Measurements from ENCODE around the gene CR2.
A peak's percentile ranks its signal among the peaks of the same experiment; 100 is the strongest.

Gene CR2

DNA sequence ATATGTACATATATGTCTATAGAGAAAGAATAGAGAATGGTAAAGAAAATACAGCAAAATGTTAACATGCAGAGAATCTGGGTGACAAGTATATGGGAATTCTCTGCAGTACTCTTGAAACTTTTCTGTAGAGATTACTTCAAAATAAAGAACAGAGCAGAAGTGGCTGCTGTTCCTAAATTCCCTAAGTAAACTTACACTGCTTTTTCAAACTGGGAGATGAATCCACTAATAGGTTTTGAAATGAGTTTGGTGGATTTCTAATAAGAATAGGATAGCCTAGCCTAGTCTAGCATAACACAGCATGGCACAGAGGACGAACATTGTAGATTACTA lies 450 bp upstream of the CR2 start:
- TF ChIP-seq, protein P1, sequence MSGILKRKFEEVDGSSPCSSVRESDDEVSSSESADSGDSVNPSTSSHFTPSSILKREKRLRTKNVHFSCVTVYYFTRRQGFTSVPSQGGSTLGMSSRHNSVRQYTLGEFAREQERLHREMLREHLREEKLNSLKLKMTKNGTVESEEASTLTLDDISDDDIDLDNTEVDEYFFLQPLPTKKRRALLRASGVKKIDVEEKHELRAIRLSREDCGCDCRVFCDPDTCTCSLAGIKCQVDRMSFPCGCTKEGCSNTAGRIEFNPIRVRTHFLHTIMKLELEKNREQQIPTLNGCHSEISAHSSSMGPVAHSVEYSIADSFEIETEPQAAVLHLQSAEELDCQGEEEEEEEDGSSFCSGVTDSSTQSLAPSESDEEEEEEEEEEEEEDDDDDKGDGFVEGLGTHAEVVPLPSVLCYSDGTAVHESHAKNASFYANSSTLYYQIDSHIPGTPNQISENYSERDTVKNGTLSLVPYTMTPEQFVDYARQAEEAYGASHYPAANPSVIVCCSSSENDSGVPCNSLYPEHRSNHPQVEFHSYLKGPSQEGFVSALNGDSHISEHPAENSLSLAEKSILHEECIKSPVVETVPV (CRISPR knock-in tag; IDR thresholded peaks at IDR 0.05) = no peak
- TF ChIP-seq PPARA (CRISPR knock-in tag; IDR thresholded peaks at IDR 0.05; ENCODE audit: borderline replicate concordance) = no peak
- no peak for TF ChIP-seq TOX (CRISPR knock-in tag; IDR thresholded peaks at IDR 0.05; ENCODE audit: borderline replicate concordance)
- no peak for TF ChIP-seq ZFP3 (CRISPR knock-in tag; IDR thresholded peaks at IDR 0.05)
- TF ChIP-seq ZNF70 (CRISPR knock-in tag; IDR thresholded peaks at IDR 0.05) = no peak
- TF ChIP-seq ESRRG (CRISPR knock-in tag; IDR thresholded peaks at IDR 0.05) = no peak
- no peak for TF ChIP-seq CSDC2 (CRISPR knock-in tag; IDR thresholded peaks at IDR 0.05)
- ATAC-seq = no peak; the same call in 2 of the 3 replicates

GRCh38 chr1:207455183-207455754 lies 1.1 kb downstream of the CR2 start:
- TF ChIP-seq ZNF565 (CRISPR knock-in tag; conservative IDR thresholded peaks at IDR 0.05; ENCODE audit: low read depth) (no peak), ZC3H10 (CRISPR knock-in tag; IDR thresholded peaks at IDR 0.05) (no peak), PPARA (CRISPR knock-in tag; IDR thresholded peaks at IDR 0.05; ENCODE audit: borderline replicate concordance) (no peak), SNAI2 (CRISPR knock-in tag; IDR thresholded peaks at IDR 0.05) (no peak), TCF4 (CRISPR knock-in tag; IDR thresholded peaks at IDR 0.05; ENCODE audit: borderline replicate concordance) (no peak)
- TF ChIP-seq, protein P1 (CRISPR knock-in tag; IDR thresholded peaks at IDR 0.05) = no peak
- TF ChIP-seq, protein P2, sequence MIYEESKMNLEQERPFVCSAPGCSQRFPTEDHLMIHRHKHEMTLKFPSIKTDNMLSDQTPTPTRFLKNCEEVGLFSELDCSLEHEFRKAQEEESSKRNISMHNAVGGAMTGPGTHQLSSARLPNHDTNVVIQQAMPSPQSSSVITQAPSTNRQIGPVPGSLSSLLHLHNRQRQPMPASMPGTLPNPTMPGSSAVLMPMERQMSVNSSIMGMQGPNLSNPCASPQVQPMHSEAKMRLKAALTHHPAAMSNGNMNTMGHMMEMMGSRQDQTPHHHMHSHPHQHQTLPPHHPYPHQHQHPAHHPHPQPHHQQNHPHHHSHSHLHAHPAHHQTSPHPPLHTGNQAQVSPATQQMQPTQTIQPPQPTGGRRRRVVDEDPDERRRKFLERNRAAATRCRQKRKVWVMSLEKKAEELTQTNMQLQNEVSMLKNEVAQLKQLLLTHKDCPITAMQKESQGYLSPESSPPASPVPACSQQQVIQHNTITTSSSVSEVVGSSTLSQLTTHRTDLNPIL (CRISPR knock-in tag; IDR thresholded peaks at IDR 0.05; ENCODE audit: low read depth) = no peak
- TF ChIP-seq, protein P3, sequence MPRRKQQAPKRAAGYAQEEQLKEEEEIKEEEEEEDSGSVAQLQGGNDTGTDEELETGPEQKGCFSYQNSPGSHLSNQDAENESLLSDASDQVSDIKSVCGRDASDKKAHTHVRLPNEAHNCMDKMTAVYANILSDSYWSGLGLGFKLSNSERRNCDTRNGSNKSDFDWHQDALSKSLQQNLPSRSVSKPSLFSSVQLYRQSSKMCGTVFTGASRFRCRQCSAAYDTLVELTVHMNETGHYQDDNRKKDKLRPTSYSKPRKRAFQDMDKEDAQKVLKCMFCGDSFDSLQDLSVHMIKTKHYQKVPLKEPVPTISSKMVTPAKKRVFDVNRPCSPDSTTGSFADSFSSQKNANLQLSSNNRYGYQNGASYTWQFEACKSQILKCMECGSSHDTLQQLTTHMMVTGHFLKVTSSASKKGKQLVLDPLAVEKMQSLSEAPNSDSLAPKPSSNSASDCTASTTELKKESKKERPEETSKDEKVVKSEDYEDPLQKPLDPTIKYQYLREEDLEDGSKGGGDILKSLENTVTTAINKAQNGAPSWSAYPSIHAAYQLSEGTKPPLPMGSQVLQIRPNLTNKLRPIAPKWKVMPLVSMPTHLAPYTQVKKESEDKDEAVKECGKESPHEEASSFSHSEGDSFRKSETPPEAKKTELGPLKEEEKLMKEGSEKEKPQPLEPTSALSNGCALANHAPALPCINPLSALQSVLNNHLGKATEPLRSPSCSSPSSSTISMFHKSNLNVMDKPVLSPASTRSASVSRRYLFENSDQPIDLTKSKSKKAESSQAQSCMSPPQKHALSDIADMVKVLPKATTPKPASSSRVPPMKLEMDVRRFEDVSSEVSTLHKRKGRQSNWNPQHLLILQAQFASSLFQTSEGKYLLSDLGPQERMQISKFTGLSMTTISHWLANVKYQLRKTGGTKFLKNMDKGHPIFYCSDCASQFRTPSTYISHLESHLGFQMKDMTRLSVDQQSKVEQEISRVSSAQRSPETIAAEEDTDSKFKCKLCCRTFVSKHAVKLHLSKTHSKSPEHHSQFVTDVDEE (CRISPR knock-in tag; IDR thresholded peaks at IDR 0.05) = no peak

DNA sequence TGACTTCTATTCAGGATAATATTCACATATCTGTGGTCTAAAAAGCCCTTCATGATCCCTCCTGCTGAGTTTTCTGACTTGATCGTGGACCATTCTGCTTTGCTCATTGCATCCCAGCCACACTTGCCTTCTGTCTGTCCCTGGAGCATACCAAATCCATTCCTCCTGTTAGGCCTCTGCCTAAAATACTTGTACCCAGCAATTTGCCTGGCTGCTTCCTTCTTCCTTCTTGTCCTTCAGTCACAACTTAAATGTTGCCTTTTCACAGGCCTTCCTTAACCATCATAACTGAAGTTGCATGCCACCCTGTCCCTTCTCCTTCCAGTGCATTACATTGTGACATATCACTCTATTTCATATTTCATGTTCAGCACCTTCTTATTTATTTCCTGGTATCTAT lies 4.3 kb downstream of the CR2 start:
- TF ChIP-seq ZFP3 (CRISPR knock-in tag; IDR thresholded peaks at IDR 0.05) = no peak
- TF ChIP-seq, protein P2 (CRISPR knock-in tag; IDR thresholded peaks at IDR 0.05; ENCODE audit: low read depth) = no peak
- TF ChIP-seq CSDC2 (CRISPR knock-in tag; IDR thresholded peaks at IDR 0.05) = no peak
- TF ChIP-seq, protein P4, sequence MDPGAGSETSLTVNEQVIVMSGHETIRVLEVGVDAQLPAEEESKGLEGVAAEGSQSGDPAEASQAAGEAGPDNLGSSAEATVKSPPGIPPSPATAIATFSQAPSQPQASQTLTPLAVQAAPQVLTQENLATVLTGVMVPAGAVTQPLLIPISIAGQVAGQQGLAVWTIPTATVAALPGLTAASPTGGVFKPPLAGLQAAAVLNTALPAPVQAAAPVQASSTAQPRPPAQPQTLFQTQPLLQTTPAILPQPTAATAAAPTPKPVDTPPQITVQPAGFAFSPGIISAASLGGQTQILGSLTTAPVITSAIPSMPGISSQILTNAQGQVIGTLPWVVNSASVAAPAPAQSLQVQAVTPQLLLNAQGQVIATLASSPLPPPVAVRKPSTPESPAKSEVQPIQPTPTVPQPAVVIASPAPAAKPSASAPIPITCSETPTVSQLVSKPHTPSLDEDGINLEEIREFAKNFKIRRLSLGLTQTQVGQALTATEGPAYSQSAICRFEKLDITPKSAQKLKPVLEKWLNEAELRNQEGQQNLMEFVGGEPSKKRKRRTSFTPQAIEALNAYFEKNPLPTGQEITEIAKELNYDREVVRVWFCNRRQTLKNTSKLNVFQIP (CRISPR knock-in tag; IDR thresholded peaks at IDR 0.05; ENCODE audit: borderline replicate concordance, low read depth) = no peak
- TF ChIP-seq GLIS3 (CRISPR knock-in tag; IDR thresholded peaks at IDR 0.05) = no peak
- no peak for ATAC-seq

More at GRCh38 chr1:207455183-207455754, 1.1 kb downstream of the CR2 start:
- ATAC-seq = peak; percentile 12; the same call in 2 of the 3 replicates

DNA sequence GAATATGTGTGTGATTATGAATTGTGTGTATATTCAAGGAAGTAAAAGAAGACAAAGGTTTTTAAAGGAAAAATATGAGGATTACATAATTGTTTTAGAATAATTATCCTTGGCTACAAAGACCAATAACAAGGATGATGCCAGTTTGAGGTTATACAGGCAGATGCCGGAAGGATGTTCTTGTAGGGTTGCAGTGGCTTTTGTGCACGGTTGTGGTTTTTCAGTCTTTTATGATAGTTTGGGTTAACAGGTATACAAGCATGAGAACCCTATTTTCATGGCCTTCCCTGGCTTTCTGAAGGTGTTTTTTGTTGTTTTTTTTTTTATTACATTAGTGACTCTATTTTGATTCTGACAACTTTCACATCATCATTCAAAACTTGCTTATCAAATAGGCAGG lies 4.9 kb downstream of the CR2 start:
- no peak for ATAC-seq
- TF ChIP-seq ZC3H10 (CRISPR knock-in tag; IDR thresholded peaks at IDR 0.05) = no peak
